IMR-90 (cell line): ENCODE measurements around the gene LRFN4. TPM values are rescaled to one million over a fixed set of nuclear protein-coding genes. Genes with fewer than 3 reads are reported as not detected.

Experiments
- ATAC-seq: fragments of 200-7000 bp; cut with Tn5 transposase; 2 replicates; pipeline ENCODE4 v1.9.1; 2020; ENCODE audit warnings: low read depth, mild to moderate bottlenecking, moderate library complexity
- BruUV-seq: library from RNA; stranded (reverse); fragments of 400-500 nt; replicated peaks from 2 replicates; lab custom pipeline; 2021; lab: Mats Ljungman, UMichigan
- CTCF ChIA-PET: fragments of 300-600 bp; formaldehyde crosslinking; extraction: SDS; loops from one replicate; lab custom pipeline; 2021; ENCODE audit warnings: antibody characterized with exemption; lab: Yijun Ruan, JAX
- POLR2A ChIA-PET: fragments of 300-600 bp; sonication (Branson Sonifier 250); formaldehyde crosslinking; loops from one replicate; lab custom pipeline; 2022; ENCODE audit warnings: antibody characterized with exemption; ENCODE audit not compliant: unreplicated experiment; lab: Charles Lee
- DNase-seq: peaks from one replicate; pipeline ENCODE4 v3.0.0; 2013
- H2AFZ ChIP-seq: replicated peaks from 2 replicates; pipeline ENCODE3; 2013; ENCODE audit warnings: low read length, mild to moderate bottlenecking; ENCODE audit not compliant: poor library complexity
- H2AK5ac ChIP-seq: 2 replicates; pipeline ENCODE4 v1.6.1; 2013; ENCODE audit warnings: low read depth, low read length, inconsistent platforms
- H2AK9ac ChIP-seq: replicated peaks from 2 replicates; pipeline ENCODE3; 2013; ENCODE audit warnings: mild to moderate bottlenecking, low read depth, low read length, moderate library complexity; ENCODE audit not compliant: poor library complexity
- H2BK120ac ChIP-seq: 2 replicates; pipeline ENCODE4 v1.6.1; 2013; ENCODE audit warnings: low read depth, low read length, inconsistent platforms
- H2BK15ac ChIP-seq: 3 replicates; pipeline ENCODE4 v1.6.1; 2013; ENCODE audit warnings: low read depth, low read length, inconsistent platforms
- H2BK20ac ChIP-seq: 2 replicates; pipeline ENCODE4 v1.6.1; 2013; ENCODE audit warnings: low read depth, mild to moderate bottlenecking, inconsistent platforms, low read length, moderate library complexity
- H2BK5ac ChIP-seq: 2 replicates; pipeline ENCODE4 v1.6.1; 2013; ENCODE audit warnings: mild to moderate bottlenecking, low read depth, low read length, inconsistent platforms; ENCODE audit not compliant: poor library complexity, severe bottlenecking
- H3K14ac ChIP-seq: replicated peaks from 2 replicates; pipeline ENCODE4 v1.6.1; 2013; ENCODE audit warnings: low read depth, low read length, inconsistent platforms
- H3K18ac ChIP-seq: 2 replicates; pipeline ENCODE4 v1.6.1; 2013; ENCODE audit warnings: low read depth, low read length, control low read depth
- H3K23ac ChIP-seq: 2 replicates; pipeline ENCODE4 v1.6.1; 2013; ENCODE audit warnings: low read depth, low read length, inconsistent platforms
- H3K27ac ChIP-seq: 2 replicates; pipeline ENCODE4 v1.5.1; 2013; ENCODE audit warnings: mild to moderate bottlenecking, control low read depth, low read length; ENCODE audit not compliant: insufficient read depth
- H3K27me3 ChIP-seq: 2 replicates; pipeline ENCODE4 v1.6.1; 2013; ENCODE audit warnings: low read length; ENCODE audit not compliant: control insufficient read depth, insufficient read depth
- H3K36me3 ChIP-seq: 2 replicates; pipeline ENCODE4 v1.6.1; 2013; ENCODE audit warnings: low read length, mixed read lengths; ENCODE audit not compliant: control insufficient read depth, insufficient read depth
- H3K4ac ChIP-seq: 2 replicates; pipeline ENCODE4 v1.6.1; 2013; ENCODE audit warnings: low read depth, low read length, inconsistent platforms
- H3K4me1 ChIP-seq: 2 replicates; pipeline ENCODE4 v1.6.1; 2013; ENCODE audit warnings: low read length, mixed read lengths; ENCODE audit not compliant: control insufficient read depth, insufficient read depth
- H3K4me2 ChIP-seq: 2 replicates; pipeline ENCODE4 v1.6.1; 2013; ENCODE audit warnings: low read depth, mild to moderate bottlenecking, control low read depth, low read length, moderate library complexity
- H3K4me3 ChIP-seq: 2 replicates; pipeline ENCODE4 v1.5.1; 2013; ENCODE audit warnings: low read depth, mild to moderate bottlenecking, control low read depth, low read length, moderate library complexity; ENCODE audit not compliant: insufficient read depth
- H3K56ac ChIP-seq: 2 replicates; pipeline ENCODE4 v1.6.1; 2013; ENCODE audit warnings: low read length, inconsistent platforms; ENCODE audit not compliant: insufficient read depth; ENCODE audit errors: extremely low read depth
- H3K79me1 ChIP-seq, 2 experiments: 2 replicates each; pipeline ENCODE4 v1.6.1; 2013; ENCODE audit warnings: low read length in 2 of 2, inconsistent platforms in 1 of 2, low read depth in 1 of 2
- H3K9ac ChIP-seq: 2 replicates; pipeline ENCODE4 v1.6.1; 2013; ENCODE audit warnings: low read depth, low read length, control low read depth
- H3K9me1 ChIP-seq: 2 replicates; pipeline ENCODE4 v1.6.1; 2013; ENCODE audit warnings: low read length, inconsistent platforms; ENCODE audit not compliant: insufficient read depth
- H3K9me3 ChIP-seq: 2 replicates; pipeline ENCODE4 v1.6.1; 2013; ENCODE audit warnings: low read length; ENCODE audit not compliant: control insufficient read depth, insufficient read depth
- H4K20me1 ChIP-seq: 2 replicates; pipeline ENCODE4 v1.6.1; 2013; ENCODE audit warnings: low read length, inconsistent platforms; ENCODE audit not compliant: insufficient read depth
- H4K5ac ChIP-seq: 2 replicates; pipeline ENCODE4 v1.6.1; 2013; ENCODE audit warnings: mild to moderate bottlenecking, low read depth, low read length, control low read depth
- H4K8ac ChIP-seq, 2 experiments: 2 replicates each; pipeline ENCODE4 v1.6.1; 2013; ENCODE audit warnings: low read depth in 2 of 2, low read length in 2 of 2, control low read depth in 1 of 2, inconsistent platforms in 1 of 2
- H4K91ac ChIP-seq: 2 replicates; pipeline ENCODE4 v1.6.1; 2013; ENCODE audit warnings: low read depth, low read length, inconsistent platforms; ENCODE audit not compliant: insufficient read depth
- BHLHE40 ChIP-seq: fragments of 150-350 bp; IDR thresholded peaks from 2 replicates; pipeline ENCODE4 v1.6.1; 2016; ENCODE audit warnings: mild to moderate bottlenecking, low read depth, low read length
- CEBPB ChIP-seq: IDR thresholded peaks from 2 replicates; pipeline ENCODE4 v1.6.1; 2012; ENCODE audit warnings: low read depth, low read length, improper control_type of control experiment
- CHD1 ChIP-seq: IDR thresholded peaks from 2 replicates; pipeline ENCODE4 v1.6.1; 2012; ENCODE audit warnings: low read depth, low read length, improper control_type of control experiment
- MAZ ChIP-seq: IDR thresholded peaks from 2 replicates; pipeline ENCODE4 v1.6.1; 2012; ENCODE audit warnings: low read depth, mild to moderate bottlenecking, low read length, improper control_type of control experiment, moderate library complexity, borderline replicate concordance
- MXI1 ChIP-seq: IDR thresholded peaks from 2 replicates; pipeline ENCODE4 v1.6.1; 2012; ENCODE audit warnings: low read depth, mild to moderate bottlenecking, low read length, moderate library complexity, borderline replicate concordance
- POLR2A ChIP-seq: IDR thresholded peaks from 2 replicates; pipeline ENCODE4 v1.6.1; 2012; ENCODE audit warnings: mild to moderate bottlenecking, low read depth, low read length
- RAD21 ChIP-seq: IDR thresholded peaks from 2 replicates; pipeline ENCODE4 v1.6.1; 2012; ENCODE audit warnings: low read length, improper control_type of control experiment
- RFX5 ChIP-seq: IDR thresholded peaks from 2 replicates; pipeline ENCODE4 v1.8.0; 2012; ENCODE audit warnings: low read depth, mild to moderate bottlenecking, low read length, moderate library complexity
- SMC3 ChIP-seq: fragments of 150-350 bp; IDR thresholded peaks from 2 replicates; pipeline ENCODE4 v1.6.1; 2016; ENCODE audit warnings: low read depth, mild to moderate bottlenecking, antibody characterized with exemption, low read length, moderate library complexity
- WGBS, 2 experiments: methylation state at CpG; one replicate each; pipeline versions ENCODE4 v1.1.5 to v1.1.7; 2013; ENCODE audit warnings: missing lambda C conversion rate in 2 of 2; ENCODE audit not compliant: insufficient read length in 1 of 2; ENCODE audit errors: extremely low coverage in 2 of 2; 5-methylcytosine and 5-hydroxymethylcytosine counted together
- dilution Hi-C: fragments of 300-500 bp; cut with HindIII; formaldehyde crosslinking; loops from one replicate; pipeline ENCODE4 v1.14.3; 2018; ENCODE audit warnings: low sequenced_read_pairs; ENCODE audit not compliant: unreplicated experiment
- in situ Hi-C: fragments of 300-500 bp; cut with MboI; formaldehyde crosslinking; loops from 3 replicates; pipeline ENCODE4 v1.14.3; 2019; ENCODE audit warnings: low sequenced_read_pairs, inconsistent platforms, mixed read lengths
- intact Hi-C: fragments of 100-400 bp; cut with micrococcal nuclease; formaldehyde crosslinking; loops from 2 replicates; pipeline ENCODE4 v1.10.0; 2022
- polyA plus RNA-seq, 3 experiments: library from polyadenylated mRNA; depleted of rRNA; stranded (reverse); fragments of >200 nt; gene quantifications; 2 replicates each; pipeline ENCODE4 v1.2.3, GENCODE V29; 2012; ENCODE audit warnings: low replicate concordance in 1 of 3
- total RNA-seq: library from RNA; depleted of rRNA; stranded (reverse); fragments of >200 nt; gene quantifications from 2 replicates; pipeline ENCODE4 v1.2.3, GENCODE V29; 2012
- TF ChIP-seq, protein P1 (sequence below): fragments of 150-350 bp; IDR thresholded peaks from 2 replicates; pipeline ENCODE4 v1.6.1; 2016; ENCODE audit warnings: low read depth, mild to moderate bottlenecking, low read length, moderate library complexity, borderline replicate concordance
- TF ChIP-seq, protein P2 (sequence below): fragments of 150-350 bp; IDR thresholded peaks from 2 replicates; pipeline ENCODE4 v1.6.1; 2017; ENCODE audit warnings: mild to moderate bottlenecking, antibody characterized with exemption, low read length, low read depth
- TF ChIP-seq, protein P3 (sequence below): conservative IDR thresholded peaks from 2 replicates; pipeline ENCODE4 v1.5.1; 2012; ENCODE audit warnings: mild to moderate bottlenecking, low read depth, low read length, improper control_type of control experiment

The LRFN4 gene
- total and polyA plus RNA-seq, 2 of the 4 experiments (the other 2 are of a cell fraction): 6.1 to 18.9 TPM

DNA sequence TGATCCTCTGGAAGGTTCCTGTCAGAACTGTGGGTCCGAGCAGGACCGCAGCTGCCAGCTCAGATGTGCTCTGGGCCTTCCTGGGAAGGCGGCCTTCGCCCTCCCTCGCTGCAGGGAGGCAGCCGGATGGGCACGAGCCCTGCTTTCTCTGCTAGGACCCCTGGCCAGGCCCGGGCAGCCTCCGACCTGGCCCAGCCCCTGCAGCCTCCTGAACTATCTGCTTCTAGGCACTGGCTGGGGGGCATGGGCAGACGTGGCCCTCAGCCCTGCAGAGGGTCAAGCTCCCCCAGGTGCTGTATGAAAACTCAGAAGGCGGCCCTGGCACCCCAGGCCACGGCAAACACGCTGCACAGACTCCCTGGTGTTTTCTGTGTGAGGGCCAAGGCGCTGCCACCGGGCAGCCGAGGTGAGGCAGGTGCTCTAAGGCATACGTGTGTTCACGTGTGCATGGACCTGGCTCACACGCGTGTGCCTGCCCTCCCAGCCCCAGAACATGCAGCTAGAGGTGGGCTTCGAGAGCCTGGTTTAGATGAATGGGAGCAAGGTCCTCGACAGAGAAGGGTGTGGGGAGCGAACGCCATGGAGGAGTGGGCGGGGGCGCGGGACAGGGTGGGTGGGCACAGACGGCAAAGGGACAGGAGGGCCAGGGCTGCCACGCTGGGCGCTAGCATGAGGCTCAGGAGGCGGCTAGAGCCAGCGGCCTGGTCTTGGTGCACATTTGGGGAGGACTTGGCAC lies 4.3 kb downstream of the LRFN4 start:
- Histone ChIP-seq H3K14ac (no peak overlapping the region), H3K18ac (no peak overlapping the region), H2BK20ac (no peak overlapping the region), H2BK5ac (no peak overlapping the region), H4K5ac (no peak overlapping the region), H3K56ac (no peak overlapping the region), H3K4me1 (no peaks in the 10 kb centered on the region), H3K9me3 (no peaks in the 10 kb centered on the region), H3K4ac (no peak overlapping the region), H2BK15ac (no peak overlapping the region), H3K23ac (no peak overlapping the region), H3K4me3 (no peak overlapping the region), H3K9me1 (no peaks in the 10 kb centered on the region), H3K79me1 (peaks cover 0 to 19% of the 10 kb centered on the region in 2 experiments; a peak in 2 of 4 replicates), H4K8ac (no peak overlapping the region), H4K91ac (no peak overlapping the region), H3K27me3 (no peaks in the 10 kb centered on the region), H3K36me3 (peaks cover 38% of the 10 kb centered on the region; the same call in 1 of the 2 replicates), H2AK5ac (no peak overlapping the region), H3K4me2 (no peak overlapping the region), H2BK120ac (no peak overlapping the region), H3K27ac (no peak overlapping the region), H2AK9ac (no peak overlapping the region), H2AFZ (no peak overlapping the region), H3K9ac (no peak overlapping the region), H4K20me1 (peaks cover 6% of the 10 kb centered on the region; the same call in 1 of the 2 replicates)
- ATAC-seq (no peak), DNase-seq (no peak)
- dilution Hi-C loops: no loop called here
- 97% methylated on average over 15 of the region's 32 CpGs; no CpG with 5 or more reads in 1 of the 2 experiments for WGBS, 2 experiments
- in situ Hi-C loops: no loop called here
- TF ChIP-seq BHLHE40 (no peak), RAD21 (no peak), SMC3 (no peak), MAZ (no peak), CHD1 (no peak), RFX5 (no peak), CEBPB (no peak), MXI1 (no peak), POLR2A (no peak)
- TF ChIP-seq, protein P1, sequence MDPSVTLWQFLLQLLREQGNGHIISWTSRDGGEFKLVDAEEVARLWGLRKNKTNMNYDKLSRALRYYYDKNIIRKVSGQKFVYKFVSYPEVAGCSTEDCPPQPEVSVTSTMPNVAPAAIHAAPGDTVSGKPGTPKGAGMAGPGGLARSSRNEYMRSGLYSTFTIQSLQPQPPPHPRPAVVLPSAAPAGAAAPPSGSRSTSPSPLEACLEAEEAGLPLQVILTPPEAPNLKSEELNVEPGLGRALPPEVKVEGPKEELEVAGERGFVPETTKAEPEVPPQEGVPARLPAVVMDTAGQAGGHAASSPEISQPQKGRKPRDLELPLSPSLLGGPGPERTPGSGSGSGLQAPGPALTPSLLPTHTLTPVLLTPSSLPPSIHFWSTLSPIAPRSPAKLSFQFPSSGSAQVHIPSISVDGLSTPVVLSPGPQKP: no peak
- TF ChIP-seq, protein P2, sequence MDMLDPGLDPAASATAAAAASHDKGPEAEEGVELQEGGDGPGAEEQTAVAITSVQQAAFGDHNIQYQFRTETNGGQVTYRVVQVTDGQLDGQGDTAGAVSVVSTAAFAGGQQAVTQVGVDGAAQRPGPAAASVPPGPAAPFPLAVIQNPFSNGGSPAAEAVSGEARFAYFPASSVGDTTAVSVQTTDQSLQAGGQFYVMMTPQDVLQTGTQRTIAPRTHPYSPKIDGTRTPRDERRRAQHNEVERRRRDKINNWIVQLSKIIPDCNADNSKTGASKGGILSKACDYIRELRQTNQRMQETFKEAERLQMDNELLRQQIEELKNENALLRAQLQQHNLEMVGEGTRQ: no peak
- TF ChIP-seq, protein P3, sequence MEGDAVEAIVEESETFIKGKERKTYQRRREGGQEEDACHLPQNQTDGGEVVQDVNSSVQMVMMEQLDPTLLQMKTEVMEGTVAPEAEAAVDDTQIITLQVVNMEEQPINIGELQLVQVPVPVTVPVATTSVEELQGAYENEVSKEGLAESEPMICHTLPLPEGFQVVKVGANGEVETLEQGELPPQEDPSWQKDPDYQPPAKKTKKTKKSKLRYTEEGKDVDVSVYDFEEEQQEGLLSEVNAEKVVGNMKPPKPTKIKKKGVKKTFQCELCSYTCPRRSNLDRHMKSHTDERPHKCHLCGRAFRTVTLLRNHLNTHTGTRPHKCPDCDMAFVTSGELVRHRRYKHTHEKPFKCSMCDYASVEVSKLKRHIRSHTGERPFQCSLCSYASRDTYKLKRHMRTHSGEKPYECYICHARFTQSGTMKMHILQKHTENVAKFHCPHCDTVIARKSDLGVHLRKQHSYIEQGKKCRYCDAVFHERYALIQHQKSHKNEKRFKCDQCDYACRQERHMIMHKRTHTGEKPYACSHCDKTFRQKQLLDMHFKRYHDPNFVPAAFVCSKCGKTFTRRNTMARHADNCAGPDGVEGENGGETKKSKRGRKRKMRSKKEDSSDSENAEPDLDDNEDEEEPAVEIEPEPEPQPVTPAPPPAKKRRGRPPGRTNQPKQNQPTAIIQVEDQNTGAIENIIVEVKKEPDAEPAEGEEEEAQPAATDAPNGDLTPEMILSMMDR: no peak
- CTCF ChIA-PET: interaction anchor here (0.5 kb wide), 1 partner anchor 24 kb away, joined by 3 read pairs; no protein-coding TSS in a partner anchor
- POLR2A ChIA-PET: interaction anchor here (0.5 to 0.6 kb wide), 2 partner anchors 23 to 101 kb away, joined by 4 read pairs; no protein-coding TSS in a partner anchor
- intact Hi-C loops: no loop called here
- BruUV-seq: no TSS peak
